ENCODE measurements around the gene VGLL4. TPM values are rescaled to one million over a fixed set of nuclear protein-coding genes. Genes with fewer than 3 reads are reported as not detected.

VGLL4 gene
- total RNA-seq, 2 donors from 2014 or later, result 47.5 to 49.7 TPM

- TF ChIP-seq CTCF (conservative IDR thresholded peaks at IDR 0.05), result no peak
- H3K27me3 ChIP-seq (ENCODE audit: control insufficient read depth, insufficient read depth, low read length, poor library complexity, severe bottlenecking), result no peaks in the 10 kb centered on the region
- H3K9ac ChIP-seq (ENCODE audit: extremely low read depth, low read length, poor library complexity, severe bottlenecking), result no peak overlapping the region
- Mint-ChIP-seq H3K27ac (no peak overlapping the region), H3K4me3 (no peak overlapping the region), H3K4me1 (peaks cover 20% of the 10 kb centered on the region), H3K36me3 (ENCODE audit: low read depth) (no peaks in the 10 kb centered on the region), H3K9me3 (peaks cover 6% of the 10 kb centered on the region), H3K27me3 (ENCODE audit: insufficient read depth) (no peaks in the 10 kb centered on the region)
- WGBS, 2 experiments (ENCODE audit: insufficient coverage in 1 of 2, insufficient read length in 1 of 2), result 83 to 95% methylated on average over 3 of the region's 3 CpGs
- DNase-seq, result no peak
- no peaks in the 10 kb centered on the region for H3K9me3 ChIP-seq (ENCODE audit: control insufficient read depth, low read length)
- H3K27ac ChIP-seq (ENCODE audit: low read depth, low read length), result no peak overlapping the region
- H3K4me3 ChIP-seq (ENCODE audit: low read length), result no peak overlapping the region
- H3K4me1 ChIP-seq (ENCODE audit: control insufficient read depth, insufficient read depth, low read length), result peaks cover 9% of the 10 kb centered on the region
- no peaks in the 10 kb centered on the region for H3K36me3 ChIP-seq (ENCODE audit: control insufficient read depth, insufficient read depth, low read length)
Observed at GRCh38 chr3:11660242-11660641, 16.5 kb upstream of the VGLL4 start.

DNA sequence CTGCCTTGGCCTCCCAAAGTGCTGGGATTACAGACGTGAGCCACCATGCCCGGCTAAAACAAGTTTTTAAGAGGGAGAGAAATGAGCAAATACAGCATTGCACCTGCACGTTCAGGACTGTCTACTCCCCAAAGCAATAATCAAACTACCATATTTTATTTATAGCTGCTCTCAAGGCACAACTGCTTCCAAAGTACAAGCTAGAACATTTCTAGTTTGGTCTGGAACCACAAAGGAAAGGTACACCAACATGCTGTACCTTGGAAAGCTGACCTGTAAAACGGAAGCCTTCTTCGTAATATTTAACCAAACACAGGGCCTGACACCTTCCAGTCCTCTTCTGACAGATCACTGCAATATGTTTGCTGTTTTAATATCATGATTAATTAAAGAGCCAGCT lies 14.5 kb upstream of the VGLL4 start:
- Histone ChIP-seq H3K4me3 (ENCODE audit: low read length) (no peak overlapping the region), H3K9me3 (ENCODE audit: control insufficient read depth, low read length) (no peaks in the 10 kb centered on the region), H3K27me3 (ENCODE audit: control insufficient read depth, insufficient read depth, low read length, poor library complexity, severe bottlenecking) (no peaks in the 10 kb centered on the region), H3K4me1 (ENCODE audit: control insufficient read depth, insufficient read depth, low read length) (peaks cover 9% of the 10 kb centered on the region), H3K27ac (ENCODE audit: low read depth, low read length) (no peak overlapping the region), H3K36me3 (ENCODE audit: control insufficient read depth, insufficient read depth, low read length) (no peaks in the 10 kb centered on the region), H3K9ac (ENCODE audit: extremely low read depth, low read length, poor library complexity, severe bottlenecking) (no peak overlapping the region)
- Mint-ChIP-seq H3K9me3 (peaks cover 6% of the 10 kb centered on the region), H3K4me3 (no peak overlapping the region), H3K36me3 (ENCODE audit: low read depth) (no peaks in the 10 kb centered on the region), H3K27me3 (ENCODE audit: insufficient read depth) (no peaks in the 10 kb centered on the region), H3K27ac (peak overlapping the region; percentile 42), H3K4me1 (peaks cover 34% of the 10 kb centered on the region)
- 75 to 100% methylated on average over 3 to 5 of the region's 5 CpGs for WGBS, 2 experiments (ENCODE audit: insufficient coverage in 1 of 2, insufficient read length in 1 of 2)
- DNase-seq, result no peak
- no peak for TF ChIP-seq CTCF (conservative IDR thresholded peaks at IDR 0.05)

GRCh38 chr3:11655196-11655928 lies 11.6 kb upstream of the VGLL4 start:
- Mint-ChIP-seq H3K4me3 (no peak overlapping the region), H3K27ac (peak overlapping the region; percentile 52), H3K36me3 (ENCODE audit: low read depth) (no peaks in the 10 kb centered on the region), H3K4me1 (peaks cover 34% of the 10 kb centered on the region), H3K9me3 (no peaks in the 10 kb centered on the region), H3K27me3 (ENCODE audit: insufficient read depth) (no peaks in the 10 kb centered on the region)
- Histone ChIP-seq H3K36me3 (ENCODE audit: control insufficient read depth, insufficient read depth, low read length) (no peaks in the 10 kb centered on the region), H3K4me3 (ENCODE audit: low read length) (no peak overlapping the region), H3K4me1 (ENCODE audit: control insufficient read depth, insufficient read depth, low read length) (peaks cover 9% of the 10 kb centered on the region), H3K27ac (ENCODE audit: low read depth, low read length) (no peak overlapping the region), H3K9ac (ENCODE audit: extremely low read depth, low read length, poor library complexity, severe bottlenecking) (no peak overlapping the region), H3K27me3 (ENCODE audit: control insufficient read depth, insufficient read depth, low read length, poor library complexity, severe bottlenecking) (no peaks in the 10 kb centered on the region), H3K9me3 (ENCODE audit: control insufficient read depth, low read length) (no peaks in the 10 kb centered on the region)
- peak; percentile 77 for TF ChIP-seq CTCF (conservative IDR thresholded peaks at IDR 0.05)
- DNase-seq, result peak; percentile 76
- WGBS, 2 experiments (ENCODE audit: insufficient coverage in 1 of 2, insufficient read length in 1 of 2), result 64 to 72% methylated on average over 8 to 13 of the region's 13 CpGs
